ENCODE measurements around the gene SLC5A4.

GRCh38 chr22:32281072-32281471 lies 25.9 kb upstream of the SLC5A4 start:
- TF ChIP-seq CTCF (IDR thresholded peaks at IDR 0.05; ENCODE audit: insufficient read depth, low read length, poor library complexity, severe bottlenecking) (no peak), EZH2phosphoT487 (conservative IDR thresholded peaks at IDR 0.05; ENCODE audit: low read length) (no peak)

Measured in SU-DHL-6 (cell line).